OCI-LY3 (cell line): ENCODE measurements around the gene SMURF1.

Experiments used
- H2AFZ ChIP-seq: fragments of 200-600, 300-600 bp; shearing (Covaris generic); 2 replicates; pipeline ENCODE4 v1.6.0; 2014; ENCODE audit warnings: antibody characterized with exemption, low read depth, low read length
- H3K27ac ChIP-seq: fragments of 200-600, 300-600 bp; sonication (generic); 2 replicates; pipeline ENCODE4 v1.5.1; 2014; ENCODE audit warnings: mild to moderate bottlenecking, low read length, moderate library complexity, mixed read lengths
- H3K27me3 ChIP-seq: fragments of 200-600, 300-600 bp; sonication (generic); 2 replicates; pipeline ENCODE4 v1.6.1; 2014; ENCODE audit warnings: low read depth, low read length, mixed read lengths
- H3K36me3 ChIP-seq: fragments of 200-600, 300-600 bp; sonication (generic); replicated peaks from 2 replicates; pipeline ENCODE3; 2014; ENCODE audit warnings: low read depth, low read length, mixed read lengths
- H3K4me1 ChIP-seq: fragments of 300-600, 200-600 bp; sonication (generic); 2 replicates; pipeline ENCODE4 v1.6.1; 2014; ENCODE audit warnings: low read length, mixed read lengths
- H3K4me2 ChIP-seq: fragments of 200-600, 300-600 bp; sonication (generic); 2 replicates; pipeline ENCODE4 v1.6.1; 2014; ENCODE audit warnings: low read length, mixed read lengths
- H3K4me3 ChIP-seq: fragments of 300-600, 200-600 bp; sonication (generic); 2 replicates; pipeline ENCODE4 v1.5.1; 2014; ENCODE audit warnings: antibody characterized with exemption, mild to moderate bottlenecking, low read length, moderate library complexity
- H3K79me2 ChIP-seq: fragments of 300-600, 200-600 bp; shearing (Covaris generic); 2 replicates; pipeline ENCODE4 v1.6.1; 2014; ENCODE audit warnings: mild to moderate bottlenecking, low read length, mixed read lengths
- H3K9ac ChIP-seq: fragments of 300-600, 200-600 bp; shearing (Covaris generic); 2 replicates; pipeline ENCODE4 v1.6.0; 2014; ENCODE audit warnings: mild to moderate bottlenecking, low read length, moderate library complexity
- H3K9me3 ChIP-seq: fragments of 200-600, 300-600 bp; shearing (Covaris generic); 2 replicates; pipeline ENCODE4 v1.6.1; 2014; ENCODE audit warnings: low read length, mixed read lengths; ENCODE audit not compliant: insufficient read depth
- H4K20me1 ChIP-seq: fragments of 200-600, 300-600 bp; sonication (generic); 2 replicates; pipeline ENCODE4 v1.6.1; 2016; ENCODE audit warnings: low read length, mixed read lengths; ENCODE audit not compliant: insufficient read depth
- CTCF ChIP-seq: fragments of 200-600, 300-600 bp; sonication (generic); IDR thresholded peaks from 2 replicates; pipeline ENCODE4 v1.5.1; 2014; ENCODE audit warnings: antibody characterized with exemption, low read length, low read depth
- EZH2phosphoT487 ChIP-seq: fragments of 200-600 bp; shearing (Covaris generic); IDR thresholded peaks from 2 replicates; pipeline ENCODE4 v1.6.1; 2018; ENCODE audit warnings: antibody characterized with exemption, mixed run types, low read depth

SMURF1 gene

GRCh38 chr7:99000196-99000903 is 143.6 kb downstream of the SMURF1 start:
- Histone ChIP-seq H3K4me1 (peaks cover 3% of the 10 kb centered on the region), H3K27ac (no peak overlapping the region), H3K4me3 (no peak overlapping the region), H2AFZ (no peak overlapping the region), H3K9ac (no peak overlapping the region), H3K36me3 (peaks cover 41% of the 10 kb centered on the region), H4K20me1 (peaks cover 2% of the 10 kb centered on the region), H3K4me2 (no peak overlapping the region), H3K27me3 (no peaks in the 10 kb centered on the region), H3K79me2 (no peaks in the 10 kb centered on the region), H3K9me3 (no peaks in the 10 kb centered on the region)
- TF ChIP-seq EZH2phosphoT487 (no peak), CTCF (no peak)

- Histone ChIP-seq H3K27me3 (no peaks in the 10 kb centered on the region), H4K20me1 (no peaks in the 10 kb centered on the region), H3K27ac (no peak overlapping the region), H3K4me1 (no peaks in the 10 kb centered on the region), H2AFZ (no peak overlapping the region), H3K79me2 (no peaks in the 10 kb centered on the region), H3K36me3 (peaks cover 36% of the 10 kb centered on the region), H3K4me3 (no peak overlapping the region), H3K4me2 (no peak overlapping the region), H3K9me3 (no peaks in the 10 kb centered on the region), H3K9ac (no peak overlapping the region)
- no peak for TF ChIP-seq EZH2phosphoT487
- TF ChIP-seq CTCF: no peak
Measured at GRCh38 chr7:98998821-98999725, 144.8 kb downstream of the SMURF1 start.

- H2AFZ ChIP-seq: no peak overlapping the region
- H4K20me1 ChIP-seq: no peaks in the 10 kb centered on the region
- no peaks in the 10 kb centered on the region for H3K9me3 ChIP-seq
- H3K27me3 ChIP-seq: no peaks in the 10 kb centered on the region
- no peaks in the 10 kb centered on the region for H3K4me1 ChIP-seq
- H3K4me2 ChIP-seq: no peak overlapping the region
- TF ChIP-seq CTCF: no peak
- TF ChIP-seq EZH2phosphoT487: no peak
- H3K27ac ChIP-seq: no peak overlapping the region
- no peak overlapping the region for H3K9ac ChIP-seq
- H3K4me3 ChIP-seq: no peak overlapping the region
- H3K36me3 ChIP-seq: peaks cover 44% of the 10 kb centered on the region
- H3K79me2 ChIP-seq: no peaks in the 10 kb centered on the region
Measured at GRCh38 chr7:98997846-98998245, 146.1 kb downstream of the SMURF1 start.

GRCh38 chr7:98996150-98996552 is 147.8 kb downstream of the SMURF1 start:
- Histone ChIP-seq H3K27ac (no peak overlapping the region), H3K4me2 (no peak overlapping the region), H3K4me3 (no peak overlapping the region), H3K9ac (no peak overlapping the region), H3K9me3 (no peaks in the 10 kb centered on the region), H3K4me1 (no peaks in the 10 kb centered on the region), H3K36me3 (peaks cover 54% of the 10 kb centered on the region), H3K79me2 (no peaks in the 10 kb centered on the region), H2AFZ (no peak overlapping the region), H4K20me1 (no peaks in the 10 kb centered on the region), H3K27me3 (no peaks in the 10 kb centered on the region)
- TF ChIP-seq EZH2phosphoT487: no peak
- TF ChIP-seq CTCF: no peak
